Panc1 (cell line): ENCODE data around the gene GZF1. TPM values are rescaled to one million over a fixed set of nuclear protein-coding genes. Genes with fewer than 3 reads are reported as not detected.

Source experiments
- ATAC-seq: fragments of 200-7000 bp; cut with Tn5 transposase; 2 replicates; pipeline ENCODE4 v1.9.1; 2020; ENCODE audit warnings: mild to moderate bottlenecking, moderate library complexity
- BruUV-seq: library from RNA; stranded (reverse); fragments of 400-500 nt; replicated peaks from 2 replicates; lab custom pipeline; 2021; lab: Mats Ljungman, UMichigan
- CTCF ChIA-PET: fragments of 300-600 bp; sonication (Branson Sonifier 250); formaldehyde crosslinking; loops from one replicate; lab custom pipeline; 2022; ENCODE audit warnings: antibody characterized with exemption; lab: Charles Lee
- POLR2A ChIA-PET: fragments of 300-600 bp; sonication (Branson Sonifier 250); formaldehyde crosslinking; loops from one replicate; lab custom pipeline; 2022; ENCODE audit warnings: antibody characterized with exemption; lab: Charles Lee
- DNase-seq: peaks from one replicate; pipeline ENCODE4 v3.0.0-alpha.2; 2010; ENCODE audit warnings: low read depth, low spot score
- H3K27ac ChIP-seq: 2 replicates; pipeline ENCODE4 v1.5.1; 2011; ENCODE audit warnings: mild to moderate bottlenecking, low read length, inconsistent platforms
- H3K27me3 ChIP-seq: fragments of 200-500 bp; sonication (Bioruptor generic); 2 replicates; pipeline ENCODE4 v1.6.0; 2014; ENCODE audit warnings: low read length, inconsistent platforms; ENCODE audit not compliant: control insufficient read depth, insufficient read depth
- H3K36me3 ChIP-seq: fragments of 200-500 bp; sonication (Bioruptor generic); 2 replicates; pipeline ENCODE4 v1.5.1; 2014; ENCODE audit warnings: inconsistent platforms, mild to moderate bottlenecking, low read length, moderate library complexity; ENCODE audit not compliant: control insufficient read depth, insufficient read depth
- H3K4me1 ChIP-seq: 2 replicates; pipeline ENCODE4 v1.5.1; 2011; ENCODE audit warnings: inconsistent platforms, mild to moderate bottlenecking, low read length, moderate library complexity; ENCODE audit not compliant: control insufficient read depth, insufficient read depth
- H3K4me3 ChIP-seq, 2 experiments: 2 replicates each; pipeline ENCODE4 v1.5.1; 2011 to 2012; ENCODE audit warnings: low read depth in 2 of 2, low read length in 2 of 2, mild to moderate bottlenecking in 2 of 2, inconsistent platforms in 1 of 2, moderate library complexity in 1 of 2
- H3K9me3 ChIP-seq: fragments of 200-500 bp; sonication (Bioruptor generic); 2 replicates; pipeline ENCODE4 v1.5.1; 2014; ENCODE audit warnings: low read depth, mild to moderate bottlenecking, inconsistent platforms, low read length, moderate library complexity; ENCODE audit not compliant: control insufficient read depth, insufficient read depth
- POLR2AphosphoS5 ChIP-seq: IDR thresholded peaks from 2 replicates; pipeline ENCODE4 v1.6.1; 2012; ENCODE audit warnings: mild to moderate bottlenecking, low read depth, low read length, moderate library complexity
- SIN3A ChIP-seq: IDR thresholded peaks from 2 replicates; pipeline ENCODE4 v1.6.1; 2012; ENCODE audit warnings: low read depth, mild to moderate bottlenecking, low read length, moderate library complexity, borderline replicate concordance; ENCODE audit not compliant: insufficient read depth
- TCF7L2 ChIP-seq: IDR thresholded peaks from 2 replicates; pipeline ENCODE4 v1.6.1; 2011; ENCODE audit warnings: mild to moderate bottlenecking, low read depth, low read length, inconsistent platforms
- in situ Hi-C: cut with HindIII; loops from 2 replicates; pipeline ENCODE4 v1.10.0; 2016; ENCODE audit warnings: low sequenced_read_pairs, low pct_unique_long_range_greater_than_20kb
- intact Hi-C: fragments of 100-400 bp; cut with micrococcal nuclease; formaldehyde crosslinking; loops from one replicate; pipeline ENCODE4 v1.10.0; 2022; ENCODE audit not compliant: unreplicated experiment
- total RNA-seq: library from RNA; stranded (reverse); gene quantifications from one replicate; pipeline ENCODE4 v1.2.1, GENCODE V29; 2021; ENCODE audit not compliant: unreplicated experiment
- TF ChIP-seq, protein P1 (sequence below), 2 experiments: IDR thresholded peaks; 2 replicates each; pipeline ENCODE4 v1.6.1; 2011 to 2012; ENCODE audit warnings: low read depth in 2 of 2, control low read depth in 1 of 2, low read length in 1 of 2, mild to moderate bottlenecking in 1 of 2, moderate library complexity in 1 of 2; ENCODE audit not compliant: insufficient read depth in 1 of 2

Gene GZF1
- total RNA-seq, 1 experiment from 2014 or later = 18.0 TPM

DNA sequence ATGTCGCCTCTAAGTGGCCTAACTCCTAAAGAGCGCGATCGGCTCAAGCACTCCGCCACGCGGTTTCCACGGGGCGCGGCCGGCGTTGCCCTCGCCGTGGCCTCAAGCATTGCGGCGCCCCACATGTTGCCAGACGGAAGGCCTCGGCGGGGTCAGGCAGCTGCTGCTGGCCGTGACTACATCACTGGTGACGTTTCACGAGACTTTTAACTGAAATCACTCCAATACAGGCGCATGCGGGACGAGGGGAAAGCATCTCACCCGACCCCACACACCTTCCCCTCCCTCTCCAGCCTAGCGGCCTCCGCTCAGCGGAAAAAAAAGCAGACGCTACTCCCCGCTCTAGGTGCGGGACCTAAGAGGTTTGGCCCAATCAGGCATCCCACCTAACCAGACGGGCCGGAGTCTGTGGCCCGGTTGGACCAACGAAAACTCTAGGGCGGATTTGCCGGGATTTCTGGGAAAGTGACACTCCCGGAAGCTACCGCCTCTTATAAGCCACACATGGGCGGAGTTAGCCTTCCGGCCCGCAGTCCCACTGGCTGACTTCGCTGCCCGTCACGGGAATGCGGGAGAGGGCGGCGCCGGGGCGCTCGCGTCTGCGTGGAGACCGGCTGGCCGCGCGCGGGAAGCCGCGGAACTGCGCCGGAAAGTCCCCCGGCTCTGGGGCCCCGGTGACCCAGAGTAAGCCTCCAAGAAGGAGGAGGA lies 11.6 kb upstream of the GZF1 start, which contains the start of gene NXT1:
NXT1 (plus strand) TSS at position 596 of the 708 bp plus-strand sequence. CDS start 3,251 bp downstream, outside the sequence.
- ChIA-PET CTCF (interaction anchor here (0.6 to 1.1 kb wide), 9 partner anchors 8 to 1011 kb away, joined by 3 to 16 read pairs (median 6); no protein-coding TSS in a partner anchor), POLR2A (interaction anchor here (0.6 to 1.0 kb wide), 6 partner anchors 8 to 762 kb away, joined by 3 to 12 read pairs (median 4); no protein-coding TSS in a partner anchor)
- peaks cover 7% of the 10 kb centered on the region for H3K36me3 ChIP-seq
- in situ Hi-C loops (no loop called here), intact Hi-C loops (loop anchor here (10.0 kb wide), 1 partner anchor 776 kb away; no protein-coding TSS in a partner anchor)
- no peaks in the 10 kb centered on the region for H3K27me3 ChIP-seq
- TF ChIP-seq POLR2AphosphoS5 = peak; percentile 74; the same call in 1 of the 2 replicates
- TF ChIP-seq, protein P1, sequence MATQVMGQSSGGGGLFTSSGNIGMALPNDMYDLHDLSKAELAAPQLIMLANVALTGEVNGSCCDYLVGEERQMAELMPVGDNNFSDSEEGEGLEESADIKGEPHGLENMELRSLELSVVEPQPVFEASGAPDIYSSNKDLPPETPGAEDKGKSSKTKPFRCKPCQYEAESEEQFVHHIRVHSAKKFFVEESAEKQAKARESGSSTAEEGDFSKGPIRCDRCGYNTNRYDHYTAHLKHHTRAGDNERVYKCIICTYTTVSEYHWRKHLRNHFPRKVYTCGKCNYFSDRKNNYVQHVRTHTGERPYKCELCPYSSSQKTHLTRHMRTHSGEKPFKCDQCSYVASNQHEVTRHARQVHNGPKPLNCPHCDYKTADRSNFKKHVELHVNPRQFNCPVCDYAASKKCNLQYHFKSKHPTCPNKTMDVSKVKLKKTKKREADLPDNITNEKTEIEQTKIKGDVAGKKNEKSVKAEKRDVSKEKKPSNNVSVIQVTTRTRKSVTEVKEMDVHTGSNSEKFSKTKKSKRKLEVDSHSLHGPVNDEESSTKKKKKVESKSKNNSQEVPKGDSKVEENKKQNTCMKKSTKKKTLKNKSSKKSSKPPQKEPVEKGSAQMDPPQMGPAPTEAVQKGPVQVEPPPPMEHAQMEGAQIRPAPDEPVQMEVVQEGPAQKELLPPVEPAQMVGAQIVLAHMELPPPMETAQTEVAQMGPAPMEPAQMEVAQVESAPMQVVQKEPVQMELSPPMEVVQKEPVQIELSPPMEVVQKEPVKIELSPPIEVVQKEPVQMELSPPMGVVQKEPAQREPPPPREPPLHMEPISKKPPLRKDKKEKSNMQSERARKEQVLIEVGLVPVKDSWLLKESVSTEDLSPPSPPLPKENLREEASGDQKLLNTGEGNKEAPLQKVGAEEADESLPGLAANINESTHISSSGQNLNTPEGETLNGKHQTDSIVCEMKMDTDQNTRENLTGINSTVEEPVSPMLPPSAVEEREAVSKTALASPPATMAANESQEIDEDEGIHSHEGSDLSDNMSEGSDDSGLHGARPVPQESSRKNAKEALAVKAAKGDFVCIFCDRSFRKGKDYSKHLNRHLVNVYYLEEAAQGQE (IDR thresholded peaks at IDR 0.05; ENCODE audit: insufficient read depth in 1 of 2, low read depth in 2 of 2, low read length in 1 of 2) = 0 out of 4 replicates have a peak, but pooled peaks of 1 of the 2 experiments have one; percentile 25
- no peak; the same call in 1 of the 2 replicates for TF ChIP-seq SIN3A
- TF ChIP-seq TCF7L2 = 0 out of 2 replicates have a peak, but pooled peaks have one; percentile 28
- H3K9me3 ChIP-seq = no peaks in the 10 kb centered on the region
- peak within 1 kb of the TSS; percentile 98 for H3K27ac ChIP-seq
- peak within 1 kb of the TSS; percentile 92 to 98 for H3K4me3 ChIP-seq
- DNase-seq = peak; percentile 92
- BruUV-seq = no TSS peak
- H3K4me1 ChIP-seq = peaks cover 17% of the 10 kb centered on the region
- peak; percentile 95 for ATAC-seq

DNA sequence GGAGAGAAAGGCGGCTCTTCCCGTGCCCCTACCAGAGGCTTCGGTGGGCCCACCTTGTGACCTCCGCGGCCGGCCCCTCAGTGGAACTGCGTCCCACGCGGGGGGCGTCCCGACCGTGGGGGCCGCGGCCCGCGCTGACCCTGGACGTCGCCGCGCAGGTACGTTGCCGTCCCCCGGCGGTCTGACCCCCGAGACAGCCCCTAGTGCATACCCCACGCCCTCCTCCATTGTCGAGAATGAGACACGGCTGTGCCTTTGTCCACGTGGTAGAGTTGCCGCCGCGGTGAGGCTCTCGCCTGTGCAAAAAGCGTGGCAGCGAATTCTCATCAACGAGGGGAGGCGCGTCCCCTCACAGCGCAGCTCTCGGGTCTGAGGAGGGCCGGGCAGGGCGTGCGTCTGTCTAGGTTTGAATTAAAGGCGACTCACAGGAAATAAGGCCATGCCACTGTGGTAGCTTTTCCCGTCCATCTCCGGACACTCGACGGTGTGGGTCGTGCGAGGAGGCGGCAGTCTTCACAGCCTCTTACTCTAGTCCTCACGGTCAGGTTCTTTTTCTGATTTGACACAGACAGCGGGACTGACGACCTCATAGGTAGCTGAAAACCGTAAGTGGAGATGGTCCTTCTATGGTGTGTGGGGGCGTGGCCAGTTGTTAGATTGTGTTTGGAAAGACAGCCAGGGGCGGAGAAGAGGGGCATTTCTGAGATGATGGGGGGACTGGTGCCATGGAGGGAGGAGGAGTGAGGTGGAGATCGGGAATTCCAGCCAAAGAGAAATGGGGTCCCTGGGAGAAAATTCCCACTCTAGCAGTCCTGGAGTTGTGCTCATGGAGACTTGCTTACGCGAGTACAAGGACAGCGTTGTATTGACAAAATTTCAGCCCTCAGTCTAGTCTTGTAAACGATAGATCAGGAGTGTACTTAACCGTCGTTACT lies 10.8 kb upstream of the GZF1 start:
- in situ Hi-C loops = no loop called here

More for the DNA sequence above, 10.8 kb upstream of the GZF1 start:
- POLR2A ChIA-PET = interaction anchor here (0.9 kb wide), 1 partner anchor 659 kb away, joined by 4 read pairs; no protein-coding TSS in a partner anchor
- Histone ChIP-seq H3K27ac (peak overlapping the region; percentile 87), H3K4me1 (peaks cover 17% of the 10 kb centered on the region), H3K27me3 (no peaks in the 10 kb centered on the region), H3K9me3 (no peaks in the 10 kb centered on the region), H3K36me3 (peaks cover 7% of the 10 kb centered on the region), H3K4me3 (peak overlapping the region; percentile 92 to 98)
- TF ChIP-seq TCF7L2 (no peak), SIN3A (peak; percentile 71; the same call in 1 of the 2 replicates)
- CTCF ChIA-PET = interaction anchor here (0.9 to 1.1 kb wide), 2 partner anchors 33 to 90 kb away, joined by 4 to 12 read pairs; no protein-coding TSS in a partner anchor
- ATAC-seq (peak; percentile 23), DNase-seq (no peak)
- intact Hi-C loops = loop anchor here (10.0 kb wide), 1 partner anchor 776 kb away; no protein-coding TSS in a partner anchor
- BruUV-seq = no TSS peak
